ENCODE data around the gene ZBTB24.

ZBTB24 gene

DNA sequence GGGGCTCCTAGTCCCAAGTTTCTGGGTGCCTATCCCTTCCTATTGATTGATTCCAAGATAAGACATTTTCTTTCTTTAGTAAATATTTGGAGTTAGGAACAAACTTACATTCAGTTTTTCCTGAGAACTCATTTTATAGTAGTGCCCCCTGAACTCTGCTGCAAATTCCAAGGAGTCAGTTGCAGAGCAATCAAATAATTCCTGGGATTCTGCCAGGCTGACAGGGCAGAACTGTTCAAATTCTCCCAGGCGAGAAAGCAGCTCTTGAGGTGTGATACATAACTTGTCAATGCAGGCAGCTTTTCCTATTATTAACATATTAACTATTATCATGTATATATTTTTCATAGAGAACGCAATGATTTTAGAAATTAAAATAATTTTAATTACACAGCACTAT is 15.9 kb upstream of the ZBTB24 start:
- no peak for DNase-seq (ENCODE audit: low read depth in 2 of 2)

DNA sequence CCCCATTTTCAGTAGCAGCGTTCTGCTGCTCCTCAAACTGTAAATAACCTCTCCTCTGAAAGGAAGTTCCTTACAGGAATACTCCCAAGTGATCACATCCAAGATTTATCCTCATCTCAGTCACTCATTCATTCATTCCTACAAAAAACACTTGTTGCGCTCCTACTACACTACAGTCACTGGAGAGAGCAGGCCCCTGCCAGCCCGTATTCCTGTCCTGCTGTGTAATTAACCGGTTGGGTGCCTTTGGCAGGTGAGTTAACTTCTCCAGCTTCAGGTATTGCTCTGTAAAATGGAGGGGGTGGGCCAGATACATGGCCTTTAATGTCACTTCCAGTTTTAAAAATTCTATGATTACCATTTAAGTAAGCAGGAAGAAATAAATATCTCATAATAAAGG is 15.0 kb upstream of the ZBTB24 start:
- DNase-seq (ENCODE audit: low read depth in 2 of 2) = no peak

DNA sequence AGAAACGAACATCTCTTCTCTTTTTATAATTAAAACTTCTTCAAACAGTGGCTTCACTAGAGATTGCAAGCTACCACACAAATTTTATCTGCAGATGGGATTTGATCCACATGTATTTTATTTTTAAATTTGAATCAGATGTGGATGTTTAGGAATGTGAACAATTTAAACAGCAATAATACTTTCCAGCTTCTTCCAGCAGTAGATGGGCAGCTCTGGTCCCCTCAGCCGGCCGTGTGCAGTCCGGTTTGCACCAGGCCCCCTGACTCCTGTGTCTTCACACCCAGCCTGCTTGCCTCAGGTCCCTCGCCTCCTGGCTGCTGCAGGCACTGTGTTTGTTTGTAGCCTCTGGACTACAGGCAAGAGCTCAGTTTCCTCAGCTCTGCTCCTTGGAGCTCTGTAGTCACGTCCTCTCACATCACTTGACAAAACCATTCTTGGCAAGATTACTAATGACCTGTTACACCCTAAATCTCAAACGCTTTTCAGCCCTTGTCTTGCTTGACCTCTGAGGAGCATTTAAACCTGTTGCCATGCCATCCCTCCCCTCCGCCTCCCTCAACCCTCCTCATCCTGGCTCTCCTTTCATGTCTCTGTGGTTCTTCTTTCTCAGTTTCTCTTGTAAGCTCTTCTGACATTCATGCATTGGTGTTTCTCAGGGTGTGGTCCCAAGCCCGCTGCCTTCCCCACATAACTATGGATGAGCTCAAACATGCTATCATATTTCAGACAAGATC is 13.2 kb upstream of the ZBTB24 start:
- no peak for DNase-seq (ENCODE audit: low read depth in 2 of 2)

DNA sequence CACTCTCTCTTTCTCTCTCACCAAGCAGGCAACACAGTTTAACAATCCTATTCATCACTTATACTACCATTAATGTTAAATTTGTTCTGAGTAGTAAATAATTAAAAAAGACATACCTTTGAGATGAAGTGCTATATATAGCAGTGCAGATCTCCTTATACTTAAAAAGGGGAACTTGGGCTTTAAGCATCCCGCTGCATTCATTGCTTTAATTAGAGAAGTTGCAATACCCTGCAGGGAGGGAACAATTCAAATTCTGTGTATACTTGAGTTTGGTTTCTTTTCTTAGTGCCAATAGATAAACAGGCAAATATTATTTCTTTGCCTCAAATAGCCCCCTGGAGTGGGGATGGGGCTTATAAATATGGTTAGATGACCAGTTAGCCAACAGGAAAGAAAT is 10.8 kb upstream of the ZBTB24 start:
- no peak for DNase-seq (ENCODE audit: low read depth in 2 of 2)

DNA sequence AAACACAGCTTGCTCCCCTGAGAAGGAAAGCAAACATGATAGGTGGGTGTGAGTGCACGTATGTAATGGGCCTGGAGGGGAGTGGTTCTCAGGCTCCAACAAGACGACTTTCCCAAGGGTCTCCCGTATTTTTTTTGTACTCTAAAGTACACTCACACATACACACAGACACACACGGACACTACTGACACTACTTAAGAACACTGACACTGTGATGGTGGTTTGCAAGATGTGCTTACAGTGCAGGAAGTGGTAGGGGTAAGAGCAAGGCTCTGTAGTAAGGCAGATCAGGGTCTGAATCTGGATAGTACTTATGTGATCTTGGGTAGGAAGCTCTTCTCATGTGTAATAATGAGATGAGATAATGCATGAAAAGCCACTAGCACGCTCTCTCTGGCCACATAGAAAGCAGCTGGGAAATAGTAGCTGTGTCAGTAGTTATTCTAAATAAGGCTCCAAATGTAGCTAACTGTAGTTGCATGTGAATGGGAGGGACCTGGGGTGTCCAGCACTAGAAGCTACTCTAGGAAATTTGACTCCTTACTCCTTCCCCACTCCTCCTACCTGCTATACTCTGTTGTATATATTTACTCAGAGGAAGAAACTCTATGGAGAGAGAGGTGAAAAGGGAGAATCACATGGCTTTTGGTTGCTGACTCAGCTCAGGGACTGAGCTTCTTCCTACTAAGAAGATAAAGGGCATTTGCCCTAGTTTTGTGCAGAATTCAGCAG is 8.4 kb upstream of the ZBTB24 start:
- no peak for DNase-seq (ENCODE audit: low read depth in 2 of 2)

DNA sequence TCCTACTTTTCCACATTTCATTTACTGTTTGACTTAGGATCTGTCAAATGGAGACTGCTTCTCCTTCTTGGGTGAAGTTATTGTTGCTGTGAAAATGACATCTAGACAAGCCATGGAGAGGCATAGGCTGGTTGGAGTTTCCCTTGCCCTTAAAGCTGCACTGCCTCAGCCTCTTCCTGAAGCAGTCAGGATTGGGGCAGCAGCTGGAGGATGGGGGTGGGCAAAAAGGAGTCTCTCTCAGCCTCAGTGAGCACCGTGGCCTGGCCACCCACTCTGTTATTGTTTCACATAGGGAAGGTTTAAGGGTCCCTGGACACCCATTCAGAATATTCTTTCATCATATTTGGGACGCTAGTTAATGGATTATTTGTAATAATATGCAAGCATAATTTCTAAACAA is 7.7 kb upstream of the ZBTB24 start:
- no peak for DNase-seq (ENCODE audit: low read depth in 2 of 2)

DNA sequence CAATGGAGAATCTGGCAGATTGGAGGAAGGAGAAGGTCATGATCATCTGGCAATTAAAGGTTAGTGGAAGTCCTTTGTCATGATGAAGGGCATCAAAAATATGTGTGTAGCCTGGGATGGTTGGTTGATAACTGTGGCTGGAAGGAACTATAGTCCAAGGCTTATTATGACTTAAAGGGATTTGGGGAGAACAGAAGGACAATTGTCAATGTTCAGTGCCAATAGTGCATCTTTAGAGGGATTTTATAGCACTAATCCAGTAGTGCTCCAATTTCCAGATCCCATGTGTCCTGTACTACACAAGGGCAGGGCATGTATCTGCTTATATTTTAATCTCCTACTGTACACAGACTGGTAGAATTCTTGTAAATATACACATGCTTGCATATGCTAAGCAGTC is 5.0 kb upstream of the ZBTB24 start:
- DNase-seq (ENCODE audit: low read depth in 2 of 2) = no peak

DNA sequence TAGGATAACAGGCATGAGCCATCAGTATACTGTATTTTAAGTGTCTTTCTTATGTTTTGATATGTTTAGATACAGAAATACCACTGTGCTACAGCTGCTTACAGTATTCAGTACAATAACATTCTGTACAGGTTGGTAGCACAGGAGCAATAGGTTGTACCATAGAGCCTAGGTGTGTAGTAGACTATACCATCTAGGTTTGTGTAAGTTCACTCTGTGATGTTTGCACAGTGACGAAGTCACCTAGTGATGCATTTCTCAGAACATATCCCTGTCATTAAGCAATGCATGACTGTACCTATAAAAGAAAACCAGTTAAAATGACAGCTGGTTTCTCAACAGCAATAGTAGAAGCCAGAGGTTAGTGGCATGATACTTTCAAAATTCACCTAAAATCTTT is 3.0 kb upstream of the ZBTB24 start:
- DNase-seq (ENCODE audit: low read depth in 2 of 2) = no peak

DNA sequence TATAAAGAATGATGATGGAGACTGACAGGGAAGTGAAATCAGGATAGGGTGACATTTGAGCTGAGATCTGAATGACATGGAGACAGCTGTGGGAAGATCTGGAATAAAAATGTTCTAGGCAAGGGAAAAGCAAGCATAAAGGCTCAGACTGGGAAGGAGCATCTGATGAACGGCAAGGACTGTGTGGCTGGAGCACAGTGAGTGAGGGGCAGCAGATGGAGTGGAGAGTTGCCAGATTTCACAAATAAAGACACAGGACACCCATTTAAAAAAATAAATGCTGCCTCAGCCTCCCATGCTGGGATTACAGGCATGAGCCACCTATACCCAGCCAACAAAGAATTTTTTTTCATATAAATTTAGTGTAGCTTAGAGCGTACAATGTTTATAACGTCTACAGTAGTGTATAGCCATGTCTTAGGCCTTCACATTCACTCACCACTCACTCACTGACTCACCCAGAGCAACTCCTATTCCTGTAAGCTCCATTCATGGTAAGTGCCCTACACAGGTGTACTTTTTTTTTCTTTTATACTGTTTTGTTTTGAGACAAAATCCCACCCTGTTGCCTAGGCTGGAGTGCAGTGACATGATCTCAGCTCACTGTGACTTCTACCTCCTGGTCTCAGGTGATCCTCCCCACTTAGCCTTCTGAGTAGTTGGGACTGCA is 2.4 kb upstream of the ZBTB24 start:
- no peak for DNase-seq (ENCODE audit: low read depth in 2 of 2)

DNA sequence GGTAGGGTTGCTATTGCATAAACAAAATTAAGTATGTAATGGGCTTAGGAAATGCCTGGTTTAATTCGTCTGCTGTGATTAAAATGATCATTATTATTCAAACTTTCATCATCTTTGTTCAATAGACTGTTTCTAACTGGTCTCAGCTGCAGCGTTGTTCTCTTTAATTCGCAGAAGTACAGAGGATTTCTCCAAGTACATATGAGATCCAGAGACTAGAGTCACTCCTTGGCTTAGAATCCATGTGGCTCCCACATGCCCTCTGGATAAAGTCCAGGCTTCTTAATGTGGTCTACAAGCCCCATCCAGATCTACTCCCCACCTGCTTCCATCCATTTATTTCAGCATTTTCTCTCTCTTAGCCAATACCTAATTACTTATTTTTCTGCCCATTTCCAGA is 1.1 kb upstream of the ZBTB24 start:
- no peak for DNase-seq (ENCODE audit: low read depth in 2 of 2)

DNA sequence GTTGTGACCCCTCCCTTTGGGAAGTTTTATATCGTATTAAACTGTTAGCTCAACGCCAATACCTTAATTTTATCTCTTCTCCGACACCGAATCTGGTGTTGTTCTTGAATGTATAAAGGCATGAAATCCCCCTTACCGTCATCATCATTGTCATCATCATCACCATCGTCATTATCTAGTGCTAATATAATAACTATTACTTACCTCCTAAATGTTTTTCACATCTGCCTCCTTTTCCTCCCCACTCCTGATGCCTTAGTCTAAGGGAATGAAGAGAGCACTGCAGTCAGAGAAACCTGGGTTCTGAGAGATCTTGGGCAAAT is 677 bp upstream of the ZBTB24 start:
- DNase-seq (ENCODE audit: low read depth in 2 of 2) = no peak

DNA sequence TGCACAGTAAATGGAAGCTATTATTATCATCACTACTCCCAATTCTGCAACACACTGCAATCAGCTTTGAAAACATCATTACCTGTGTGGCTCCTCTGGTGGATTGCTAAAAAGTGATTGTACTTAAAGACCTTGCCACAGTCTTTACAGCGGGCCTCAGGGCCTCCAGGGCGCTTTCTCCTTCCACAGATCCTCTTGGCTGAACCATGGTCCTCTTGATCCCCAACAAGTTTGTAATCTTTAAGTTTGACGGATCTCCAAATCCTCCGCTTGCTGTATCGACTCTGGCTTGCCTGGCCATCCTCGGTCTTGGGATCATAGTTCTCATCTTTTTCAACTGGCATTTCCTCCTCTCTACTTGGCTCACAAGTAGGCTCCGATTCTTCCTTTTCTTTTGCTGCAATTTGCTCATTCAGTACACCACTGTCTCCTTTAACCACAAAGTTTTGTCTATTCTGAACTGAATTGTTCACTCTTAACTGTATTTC is 2.0 kb downstream of the ZBTB24 start:
- DNase-seq (ENCODE audit: low read depth in 2 of 2) = no peak

DNA sequence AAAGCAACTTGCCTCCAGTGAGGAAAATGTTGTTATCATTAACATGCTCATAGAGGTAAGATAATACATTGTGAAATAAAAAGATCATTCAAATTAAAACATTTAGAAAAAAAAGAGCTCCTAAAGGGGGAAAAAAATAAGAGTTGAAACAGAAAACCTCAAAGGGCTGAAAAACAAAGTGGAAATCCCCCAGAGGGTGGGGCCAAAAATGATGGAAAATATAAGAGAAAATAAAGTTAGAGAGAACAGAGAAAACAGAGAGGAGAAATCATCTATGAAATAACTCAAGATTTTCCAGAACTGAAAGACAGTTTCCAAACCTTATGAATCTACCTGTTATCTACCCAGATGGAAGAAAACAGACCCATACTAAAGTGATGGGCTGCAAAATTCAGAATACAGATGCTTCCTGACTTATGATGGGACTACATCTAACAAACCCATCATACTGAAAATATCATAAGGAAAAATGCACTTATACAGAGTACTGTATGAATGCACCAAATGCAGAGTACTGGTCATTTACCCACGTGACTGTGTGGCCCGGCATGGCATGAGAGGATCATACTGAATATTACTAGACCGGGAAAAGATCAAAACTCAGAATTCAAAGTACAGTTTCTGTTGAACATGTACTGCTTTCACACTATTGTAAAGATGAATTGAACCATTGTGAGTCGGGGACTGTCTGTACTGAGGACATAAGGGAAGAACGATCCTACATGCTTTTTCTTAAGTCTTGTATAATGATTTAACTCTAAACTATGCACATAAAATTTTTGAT is 4.0 kb downstream of the ZBTB24 start:
- DNase-seq (ENCODE audit: low read depth in 2 of 2) = no peak

DNA sequence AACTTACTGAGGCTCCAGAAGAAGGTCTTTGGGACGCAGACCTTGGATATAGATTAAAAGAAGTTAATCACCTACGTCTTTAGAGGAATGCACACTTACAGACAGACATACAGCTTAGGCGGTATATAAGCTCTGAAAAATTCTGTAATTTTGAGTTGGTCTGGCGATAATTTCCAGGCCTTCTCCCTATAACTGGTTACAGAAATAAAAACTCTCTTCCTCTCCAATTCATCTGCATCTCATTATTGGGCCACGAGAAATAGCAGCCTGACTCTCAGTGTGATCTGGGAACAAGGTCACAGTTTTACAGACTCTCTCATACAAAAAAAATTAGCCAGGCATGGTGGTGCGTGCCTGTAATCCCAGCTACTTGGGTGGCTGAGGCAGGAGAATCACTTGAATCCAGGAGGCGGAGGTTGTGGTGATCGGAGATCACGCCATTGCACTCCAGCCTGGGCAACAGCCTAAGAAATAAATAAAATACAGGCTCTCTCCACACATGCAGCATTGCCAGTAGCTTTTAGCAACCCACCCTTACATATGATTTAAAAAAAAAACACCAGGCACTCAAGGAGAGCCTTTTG is 4.7 kb downstream of the ZBTB24 start:
- no peak for DNase-seq (ENCODE audit: low read depth in 2 of 2)

DNA sequence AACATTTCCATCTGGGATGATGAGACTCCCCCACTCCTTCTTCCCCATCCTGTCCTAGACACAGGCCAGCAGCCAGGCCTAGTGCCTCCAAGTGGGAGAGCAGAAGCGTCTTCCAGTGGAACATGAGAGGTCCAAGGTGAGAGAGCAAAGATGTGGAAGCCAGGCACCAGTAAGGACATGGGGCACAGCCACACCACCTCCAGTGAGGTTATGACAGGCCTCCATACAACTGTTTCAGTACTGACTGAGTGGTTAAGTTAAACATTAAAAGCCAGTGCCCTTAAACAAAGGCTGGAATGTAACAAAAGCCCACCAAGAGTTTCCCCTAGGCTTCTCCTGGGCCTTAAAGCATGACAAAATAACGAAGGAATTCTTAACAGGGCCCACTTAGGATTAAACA is 5.3 kb downstream of the ZBTB24 start:
- no peak for DNase-seq (ENCODE audit: low read depth in 2 of 2)

DNA sequence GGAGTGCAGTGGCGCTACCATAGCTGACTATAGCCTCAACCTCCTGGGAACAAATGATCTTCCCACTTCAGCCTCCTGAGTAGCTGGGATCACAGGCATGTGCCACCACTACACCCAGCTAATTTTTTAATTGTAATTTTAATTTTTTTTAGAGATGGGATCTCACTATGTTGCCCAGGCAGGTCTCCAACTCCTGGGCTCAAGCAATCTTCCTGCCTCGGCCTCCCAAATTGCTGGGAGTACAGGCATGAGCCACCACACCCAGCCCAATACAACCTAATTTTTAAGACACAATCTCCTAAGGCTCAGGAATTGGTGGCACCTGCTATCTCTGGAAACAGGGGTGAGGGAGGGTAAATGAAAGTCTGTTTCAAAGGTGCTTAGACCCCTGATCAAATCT is 5.8 kb downstream of the ZBTB24 start:
- no peak for DNase-seq (ENCODE audit: low read depth in 2 of 2)

DNA sequence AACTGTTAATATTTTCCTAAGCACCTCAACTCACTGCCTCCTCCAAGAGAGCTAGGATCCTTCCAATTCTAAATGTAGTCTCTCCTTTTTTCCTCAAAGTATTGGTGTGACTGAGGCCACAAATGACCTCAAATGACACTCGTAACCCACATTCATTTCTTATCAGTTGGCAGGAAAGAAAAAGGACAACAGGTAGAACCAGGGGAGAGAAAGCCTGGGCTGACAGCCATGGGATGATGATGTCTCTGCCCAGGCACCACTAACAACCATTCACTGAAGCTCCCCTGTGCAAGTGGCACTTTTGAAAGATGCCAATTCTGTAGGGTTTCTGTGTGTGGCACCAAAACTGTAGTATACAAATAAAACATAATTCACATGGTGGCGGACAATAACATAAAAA is 7.4 kb downstream of the ZBTB24 start:
- DNase-seq (ENCODE audit: low read depth in 2 of 2) = no peak

DNA sequence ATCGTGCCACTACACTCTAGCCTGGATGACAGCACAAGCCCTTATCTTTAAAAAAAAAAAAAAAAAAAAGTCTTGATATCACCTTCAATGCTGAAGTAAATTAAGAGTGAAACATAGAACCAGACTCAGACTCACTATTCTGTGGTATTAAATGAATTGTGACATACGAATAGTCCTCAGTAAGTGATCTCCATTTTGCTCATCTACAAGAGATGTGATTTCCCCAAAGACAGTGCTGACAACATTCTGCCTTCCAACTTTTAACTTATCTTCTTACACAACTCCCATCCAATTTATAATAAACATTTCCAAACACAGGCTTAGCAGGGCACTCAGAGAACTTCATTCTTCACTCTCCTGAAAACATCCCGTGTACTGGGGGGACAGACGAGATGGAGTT is 8.0 kb downstream of the ZBTB24 start:
- DNase-seq (ENCODE audit: low read depth in 2 of 2) = no peak

DNA sequence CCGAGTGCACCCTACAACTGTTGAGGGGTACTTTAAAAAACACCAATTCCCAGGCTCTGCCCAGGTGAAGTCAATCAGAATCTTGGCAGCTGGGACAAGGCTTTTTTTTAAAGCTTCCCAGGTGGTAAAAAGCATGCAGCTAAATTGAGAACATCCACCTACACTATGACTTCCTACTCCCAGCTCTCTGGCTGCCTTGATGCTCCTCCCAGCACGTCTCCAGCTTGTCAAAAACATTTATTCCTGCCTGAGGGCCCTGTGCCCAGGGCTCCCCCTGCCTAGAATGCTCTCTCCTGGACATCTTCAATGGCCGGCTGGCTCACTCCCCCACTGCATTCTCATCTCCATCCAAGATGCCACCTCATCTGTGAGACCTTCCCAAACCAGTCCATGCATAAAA is 9.9 kb downstream of the ZBTB24 start:
- DNase-seq (ENCODE audit: low read depth in 2 of 2) = no peak

DNA sequence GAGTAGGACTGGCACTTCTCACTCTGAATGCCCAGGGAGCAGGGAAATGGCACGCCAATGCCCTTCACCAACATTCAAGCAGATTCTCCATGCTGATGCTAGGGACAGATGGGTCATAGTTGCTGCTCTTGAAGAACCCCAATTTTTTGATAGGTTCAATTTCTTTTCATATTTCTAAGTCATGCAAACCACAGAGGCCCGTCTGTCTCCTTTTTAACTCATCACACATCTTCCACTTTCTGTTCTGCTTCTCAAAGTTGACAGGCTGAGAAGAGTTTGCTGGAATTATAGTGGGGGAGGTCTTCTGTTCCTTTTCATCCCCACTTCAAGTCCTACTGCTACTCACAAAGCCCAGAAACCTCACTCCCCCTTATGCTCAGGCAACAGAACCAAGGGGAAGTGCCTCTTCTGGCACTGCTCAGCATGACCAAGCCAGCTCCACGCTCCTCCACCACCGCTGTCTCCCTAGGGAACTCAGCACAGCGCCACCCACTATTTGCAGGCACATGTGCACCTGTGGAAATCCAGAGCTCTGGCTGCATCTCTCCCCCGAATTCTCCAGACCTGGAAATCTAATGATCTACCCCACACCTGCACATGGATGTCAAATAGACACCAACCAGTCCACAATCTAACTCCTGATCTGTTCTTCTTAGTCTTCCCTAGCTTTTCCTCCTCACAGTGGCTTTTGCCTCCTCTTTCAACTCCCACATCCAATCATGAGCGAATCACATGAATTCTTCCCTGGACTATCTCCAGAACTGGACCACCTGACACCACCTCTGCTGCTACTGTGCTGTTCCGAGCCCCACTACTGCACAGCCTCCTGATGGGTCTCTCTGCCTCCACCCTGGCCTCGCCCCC is 10.7 kb downstream of the ZBTB24 start:
- no peak for DNase-seq (ENCODE audit: low read depth in 2 of 2)
